ENCODE measurements around the gene TERB1.

The TERB1 gene, protein sequence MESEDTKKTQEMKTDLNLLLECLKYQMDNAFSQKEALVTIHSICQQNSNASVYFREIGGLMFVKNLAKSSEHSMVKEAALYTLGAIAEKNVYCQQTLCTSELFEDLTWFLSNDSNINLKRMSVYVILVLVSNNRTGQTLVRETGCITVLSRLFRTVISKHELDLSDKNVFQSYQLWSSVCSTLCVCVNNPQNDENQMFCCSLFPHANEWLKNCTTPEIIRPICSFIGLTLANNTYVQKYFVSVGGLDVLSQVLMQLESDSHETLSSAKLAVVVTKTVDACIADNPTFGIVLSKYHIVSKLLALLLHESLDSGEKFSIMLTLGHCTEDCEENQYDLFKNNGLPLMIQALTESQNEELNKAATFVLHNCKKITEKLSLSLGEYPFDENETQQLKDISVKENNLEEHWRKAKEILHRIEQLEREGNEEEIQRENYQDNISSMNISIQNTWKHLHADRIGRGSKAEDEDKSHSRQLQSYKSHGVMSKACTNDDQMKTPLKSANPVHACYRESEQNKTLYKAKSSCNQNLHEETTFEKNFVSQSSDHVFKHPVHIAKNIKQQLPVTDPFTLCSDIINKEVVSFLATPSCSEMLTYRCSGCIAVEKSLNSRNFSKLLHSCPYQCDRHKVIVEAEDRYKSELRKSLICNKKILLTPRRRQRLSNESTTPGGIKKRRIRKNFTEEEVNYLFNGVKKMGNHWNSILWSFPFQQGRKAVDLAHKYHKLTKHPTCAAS

DNA sequence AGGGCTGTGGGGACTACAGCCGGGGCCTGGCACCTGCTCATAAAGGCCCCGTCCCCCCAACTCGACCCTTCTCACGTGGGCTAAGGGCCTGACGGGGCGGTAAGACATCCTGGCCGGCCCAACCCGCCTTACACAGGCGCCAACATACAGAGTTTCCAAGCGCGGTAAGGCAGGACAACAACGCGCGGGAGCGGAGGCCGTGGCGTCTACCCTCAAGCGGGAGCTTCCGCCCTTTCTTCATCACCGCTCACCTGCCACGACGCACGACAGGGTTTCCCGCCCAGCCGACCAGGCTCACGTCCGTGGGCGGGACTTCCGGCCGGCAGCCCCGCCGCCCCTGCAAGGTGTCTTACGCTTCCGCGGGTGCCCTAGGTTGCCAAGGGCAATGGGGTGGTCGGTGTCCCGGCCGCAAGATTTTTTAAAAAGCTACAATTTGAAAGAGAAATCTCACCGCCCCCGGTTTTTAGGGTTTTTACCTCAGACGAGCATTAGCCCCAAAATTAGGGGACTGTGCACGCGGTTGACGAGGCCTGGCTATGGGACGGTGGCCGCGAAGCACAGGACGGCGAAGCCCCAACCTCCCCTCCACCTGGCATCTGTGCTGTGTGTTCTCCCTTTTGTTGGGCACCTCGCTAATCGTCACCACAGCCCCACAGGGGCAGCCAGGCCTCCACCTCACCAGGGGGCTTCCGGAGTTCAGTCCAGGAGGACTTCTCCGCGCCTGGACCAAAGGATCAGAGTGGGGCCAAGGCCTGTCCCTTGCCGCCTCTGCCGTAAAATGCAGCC lies at the start of gene TERB1:
Gene TERB1, minus strand, starts transcription at position 265 of the 786 bp plus-strand sequence. CDS start 4,786 bp downstream, outside the sequence.
- DNase-seq = no peak

DNA sequence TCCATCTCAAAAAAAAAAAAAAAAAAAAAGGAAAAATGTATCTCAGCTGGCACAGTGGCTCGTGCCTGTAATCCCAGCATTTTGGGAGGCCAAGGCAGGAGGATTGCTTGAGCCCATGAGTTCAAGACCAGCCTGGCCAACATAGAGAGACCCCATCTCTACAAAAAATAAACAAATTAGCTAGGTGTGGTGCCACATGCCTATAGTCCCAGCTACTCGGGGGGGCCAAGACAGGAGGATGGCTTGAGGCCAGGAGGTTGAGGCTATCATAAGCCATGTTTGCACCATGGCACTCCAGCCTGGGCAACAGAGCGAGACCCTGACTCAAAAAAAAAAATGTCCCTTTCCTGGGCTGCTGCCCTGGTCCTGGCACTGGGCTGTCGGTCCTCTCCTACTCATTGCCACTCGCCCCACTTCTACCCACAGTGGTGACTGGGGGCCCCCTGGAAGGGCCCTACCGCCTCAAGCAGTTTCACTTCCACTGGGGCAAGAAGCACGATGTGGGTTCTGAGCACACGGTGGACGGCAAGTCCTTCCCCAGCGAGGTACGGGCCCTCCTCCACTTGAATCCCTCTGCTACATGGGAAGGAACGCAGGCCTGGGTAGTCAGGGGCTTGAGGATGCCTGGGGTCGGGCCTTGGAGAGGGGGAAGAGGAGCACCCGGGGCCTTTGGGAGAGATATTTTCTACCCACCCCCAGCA lies 48.9 kb upstream of the TERB1 start:
- no peak for DNase-seq

DNA sequence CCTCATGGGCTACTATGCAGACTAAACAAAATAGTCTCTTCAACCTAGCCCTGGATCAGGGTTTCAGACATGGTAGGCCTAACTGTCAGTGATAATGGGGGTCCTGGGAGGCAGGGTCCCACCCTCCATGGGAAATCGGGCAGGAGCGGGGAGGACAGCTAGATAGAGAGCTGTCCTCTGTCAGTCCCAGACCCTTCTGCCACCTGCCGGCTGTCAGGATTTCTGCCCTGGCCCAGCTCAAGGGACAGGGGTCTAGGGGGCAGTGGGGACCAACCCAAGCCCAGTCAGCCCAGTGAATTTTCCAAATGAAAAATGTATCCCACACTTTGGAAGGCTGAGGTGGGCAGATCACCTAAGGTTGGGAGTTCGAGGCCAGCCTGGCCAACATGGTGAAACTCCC lies 48.2 kb upstream of the TERB1 start:
- DNase-seq = no peak

DNA sequence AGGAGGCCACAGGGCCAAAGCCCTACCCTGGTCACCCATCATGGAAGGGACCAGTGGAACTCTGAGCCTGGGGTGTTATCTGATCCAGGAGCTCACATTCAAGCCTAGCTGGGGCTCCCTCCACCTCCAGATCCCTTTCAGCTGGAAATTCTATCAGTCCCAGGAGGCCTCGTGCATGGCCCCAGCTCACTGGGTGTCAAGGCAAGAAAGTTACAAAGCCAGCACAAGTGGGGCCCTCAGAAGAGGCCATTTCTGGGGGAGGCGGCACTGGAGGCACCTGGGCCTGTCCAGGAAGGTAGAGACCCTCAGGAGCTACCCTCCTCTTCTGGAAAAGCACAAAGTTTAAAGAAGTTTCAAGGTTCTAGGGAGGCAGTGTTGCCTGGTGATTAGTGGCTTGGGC lies 47.6 kb upstream of the TERB1 start:
- DNase-seq = no peak

DNA sequence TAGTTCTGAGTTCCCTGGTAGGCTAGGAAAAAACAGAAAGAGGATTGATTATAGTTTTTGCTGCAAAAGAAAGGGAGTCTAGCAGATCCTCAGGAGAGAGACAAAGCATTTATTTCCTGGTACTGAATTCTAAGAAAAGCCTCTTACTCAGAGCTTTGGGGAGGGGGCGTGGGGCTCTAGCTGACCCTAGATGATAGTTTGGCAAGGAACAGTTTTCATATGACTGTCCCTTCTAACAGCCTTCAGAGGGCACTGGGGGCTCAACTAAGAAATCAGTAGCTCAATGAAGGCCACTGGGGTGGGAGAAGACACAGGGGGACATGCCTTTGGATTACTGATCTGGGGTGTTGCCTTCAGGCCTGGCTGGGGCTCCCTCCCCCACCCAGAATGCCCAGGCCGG lies 46.8 kb upstream of the TERB1 start:
- no peak for DNase-seq

DNA sequence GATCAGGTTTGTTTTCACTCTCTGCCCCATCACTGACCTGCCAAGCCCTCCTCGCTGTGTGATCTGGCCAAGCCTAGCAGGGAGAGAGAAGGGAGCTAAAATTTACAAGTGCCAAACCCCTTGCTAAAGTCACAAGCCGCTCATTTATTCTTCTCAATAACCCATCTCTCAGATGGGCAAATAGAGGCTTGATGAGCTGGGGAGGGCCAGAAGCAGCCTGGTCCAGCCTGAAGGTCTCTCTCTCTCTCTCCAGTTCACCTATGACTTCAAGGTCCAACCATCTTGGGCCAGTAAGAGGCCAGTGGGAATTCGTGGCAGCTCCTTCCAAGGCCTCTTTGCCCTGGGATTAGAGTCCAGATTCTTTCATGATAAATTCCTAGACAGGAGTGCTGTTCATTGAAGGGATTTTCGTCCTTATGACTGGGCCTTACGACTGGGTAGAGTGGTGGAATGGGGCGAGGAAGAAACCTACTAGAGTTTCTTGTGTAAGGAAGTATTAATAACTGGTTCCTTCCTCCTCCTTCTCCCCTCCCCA lies 46.2 kb upstream of the TERB1 start:
- DNase-seq = no peak

DNA sequence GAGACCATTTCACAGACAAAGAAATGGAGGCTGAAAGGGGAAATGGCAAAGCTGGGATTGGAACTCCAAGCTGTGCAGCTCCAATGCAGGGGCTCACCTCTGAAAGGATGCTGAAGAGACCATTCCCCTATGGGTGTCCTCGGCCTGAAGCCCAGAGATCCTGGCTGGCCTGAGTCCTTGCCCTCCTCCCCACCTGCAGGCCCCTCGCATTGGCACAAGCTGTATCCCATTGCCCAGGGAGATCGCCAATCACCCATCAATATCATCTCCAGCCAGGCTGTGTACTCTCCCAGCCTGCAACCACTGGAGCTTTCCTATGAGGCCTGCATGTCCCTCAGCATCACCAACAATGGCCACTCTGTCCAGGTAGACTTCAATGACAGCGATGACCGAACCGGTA lies 45.4 kb upstream of the TERB1 start:
- no peak for DNase-seq

DNA sequence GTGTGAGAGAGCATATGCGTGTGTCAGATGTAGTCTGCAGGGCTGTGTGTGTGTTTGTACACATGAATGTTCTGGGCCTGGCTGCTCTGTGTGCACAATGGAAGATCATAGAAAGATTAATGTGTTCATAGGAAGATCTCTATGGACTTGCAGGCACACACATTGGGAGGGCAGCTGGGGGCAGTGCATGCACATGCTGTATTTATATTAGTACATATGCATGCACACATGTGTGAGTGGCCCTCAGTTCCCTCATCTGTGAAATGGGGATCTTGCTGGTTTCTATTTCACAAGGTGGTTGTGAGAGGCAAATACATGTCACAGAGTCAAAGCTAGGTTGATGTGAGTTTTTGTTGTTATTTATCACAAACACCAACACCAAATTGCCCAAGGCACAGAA lies 44.9 kb upstream of the TERB1 start:
- no peak for DNase-seq

DNA sequence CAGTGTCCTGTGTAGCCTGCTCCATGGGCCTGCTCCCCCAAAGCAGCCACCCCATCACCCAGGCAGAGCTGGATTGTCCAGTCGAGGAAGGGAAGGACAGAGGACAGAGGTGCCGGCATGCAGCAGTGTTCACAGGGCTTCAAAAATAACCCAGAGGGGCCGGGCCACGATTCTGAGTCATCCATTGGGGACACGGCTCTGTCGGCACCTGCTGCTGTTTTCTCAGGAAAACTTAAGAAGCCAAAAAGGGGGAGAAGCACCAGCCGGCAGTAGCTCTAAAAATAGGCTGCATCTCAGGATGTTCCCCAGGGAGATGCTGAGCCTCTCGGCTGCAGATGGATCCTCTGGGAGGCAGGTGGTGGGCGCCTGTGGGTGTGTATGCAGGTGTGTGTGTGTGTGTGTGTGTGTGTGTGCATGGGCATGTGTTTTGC lies 44.4 kb upstream of the TERB1 start:
- DNase-seq = no peak

DNA sequence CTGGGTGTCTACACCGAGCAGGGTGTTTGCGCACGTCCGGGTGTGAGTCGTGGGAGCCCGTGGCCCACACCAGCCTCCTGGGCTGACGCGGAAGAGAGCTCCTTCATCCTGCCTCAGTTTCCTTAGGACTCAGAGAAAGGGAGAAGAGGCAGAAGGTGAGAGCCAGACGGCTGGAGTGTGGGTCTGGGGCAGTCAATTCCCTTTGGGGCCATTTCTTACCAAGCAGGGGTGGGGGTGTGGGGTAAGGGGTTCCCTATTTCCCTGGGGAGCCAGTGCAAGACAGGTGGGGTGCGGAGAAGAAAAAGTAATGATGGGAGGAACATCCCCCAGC lies 43.7 kb upstream of the TERB1 start:
- no peak for DNase-seq

DNA sequence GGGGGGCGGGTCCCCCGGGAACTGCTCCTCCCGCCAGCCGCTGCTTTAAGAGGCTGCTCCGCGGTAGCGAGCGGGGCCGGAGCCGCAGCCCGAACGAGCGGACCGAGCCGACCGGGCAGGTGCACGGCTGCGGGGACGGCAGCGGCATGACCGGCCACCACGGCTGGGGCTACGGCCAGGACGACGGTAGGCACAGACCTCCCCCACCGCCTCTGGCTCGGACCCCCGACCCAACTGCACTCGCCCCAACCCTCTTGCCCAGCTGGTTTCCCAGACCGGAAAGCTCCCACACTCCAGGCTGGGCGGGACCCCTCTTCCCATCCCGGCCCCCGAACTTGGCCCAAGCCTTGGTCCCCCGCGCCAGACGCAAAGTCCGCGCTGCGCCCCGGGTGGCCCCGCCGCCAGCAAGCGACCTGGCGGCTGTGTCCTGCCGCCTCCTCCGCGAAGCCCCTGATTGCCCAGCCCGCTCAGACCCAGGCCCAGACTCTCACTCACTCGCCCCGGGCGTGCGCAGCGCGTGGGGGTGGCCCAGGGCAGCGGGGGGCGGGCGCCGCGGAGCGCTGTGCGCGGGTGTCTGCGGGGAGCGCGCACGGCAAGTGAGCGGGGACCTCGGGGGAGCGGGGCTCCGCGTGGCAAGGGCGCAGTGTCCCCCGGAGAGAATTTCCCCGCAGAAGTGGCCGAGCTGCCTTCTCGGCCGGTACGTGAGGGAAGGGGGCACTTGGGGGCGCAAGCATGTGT lies 43.1 kb upstream of the TERB1 start, which contains the start of gene CA7:
Gene CA7, plus strand, starts transcription at position 73 of the 738 bp plus-strand sequence. Its CDS starts 74 bp downstream, at position 147.
- DNase-seq = no peak

DNA sequence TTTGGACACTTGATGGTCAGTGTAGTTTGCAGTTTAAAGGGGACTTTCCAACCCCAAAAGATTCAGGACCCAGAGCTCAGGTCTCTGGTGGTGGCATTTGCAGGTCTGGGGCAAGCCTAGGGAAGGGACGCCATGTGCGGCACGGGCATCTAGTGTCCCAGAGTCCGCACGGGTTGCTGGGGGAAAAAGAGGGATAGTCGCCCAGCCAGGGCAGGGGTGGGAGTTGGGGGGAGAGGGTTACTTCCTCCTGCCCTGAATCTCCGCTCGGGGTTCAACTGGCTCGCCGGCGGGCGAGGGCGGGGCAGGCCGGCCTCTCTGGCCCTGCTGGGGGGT lies 42.6 kb upstream of the TERB1 start:
- DNase-seq = no peak

DNA sequence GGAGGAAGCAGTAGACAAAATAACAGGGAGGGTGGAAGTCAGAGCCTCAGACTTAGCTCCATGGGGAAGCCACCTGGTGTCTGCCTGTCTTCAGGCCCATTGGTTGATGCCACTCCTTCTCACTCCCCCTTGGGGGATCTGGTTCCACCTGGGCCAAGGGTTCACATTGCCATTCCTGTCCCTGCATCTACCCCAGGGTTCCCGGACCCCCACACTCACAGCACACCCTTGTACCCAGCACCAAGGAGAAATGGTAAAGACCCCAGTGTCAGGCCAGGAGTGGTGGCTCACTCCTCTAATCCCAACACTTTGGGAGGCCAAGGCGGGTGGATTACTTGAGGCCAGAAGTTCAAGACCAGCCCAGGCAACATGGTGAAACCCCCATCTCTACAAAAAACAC lies 41.8 kb upstream of the TERB1 start:
- DNase-seq = no peak

DNA sequence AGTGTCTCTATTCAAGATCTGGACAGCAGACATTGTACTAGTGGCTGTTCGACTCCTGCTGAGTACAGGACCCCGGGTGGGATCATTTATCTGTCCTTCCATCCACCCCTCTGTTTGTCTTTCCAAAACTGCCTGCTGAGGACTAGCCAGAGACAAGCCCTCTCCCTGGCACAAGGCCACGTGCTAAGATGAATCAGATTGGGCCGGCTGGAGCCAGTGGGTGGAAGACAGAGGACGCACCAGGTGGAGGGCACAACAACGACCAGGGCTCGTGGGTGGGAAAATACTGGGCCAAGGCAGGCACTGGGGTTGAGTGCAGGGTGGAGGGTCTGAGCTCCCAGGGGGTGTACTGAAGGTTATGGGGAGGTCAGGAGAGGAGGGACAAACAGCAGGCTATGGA lies 41.4 kb upstream of the TERB1 start:
- DNase-seq = no peak

DNA sequence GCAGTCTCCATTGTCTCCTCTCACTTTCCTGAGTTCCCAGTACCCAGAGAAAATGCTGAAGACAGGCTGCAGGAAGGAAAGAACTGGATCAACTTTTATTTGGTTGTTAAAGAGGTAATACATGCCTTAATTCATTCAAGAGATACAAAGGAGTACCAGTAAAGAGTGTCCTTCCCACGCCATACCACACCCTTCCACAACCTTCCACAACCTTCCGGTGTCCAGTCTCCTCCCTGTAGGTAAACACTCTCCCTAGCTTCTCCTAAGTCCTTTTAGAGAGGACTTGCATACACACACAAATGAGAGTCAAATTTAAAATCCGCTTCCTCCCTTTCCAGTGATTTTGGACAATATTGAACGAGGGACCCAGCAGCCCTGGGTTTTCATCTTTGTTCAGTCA lies 40.0 kb upstream of the TERB1 start:
- DNase-seq = no peak

DNA sequence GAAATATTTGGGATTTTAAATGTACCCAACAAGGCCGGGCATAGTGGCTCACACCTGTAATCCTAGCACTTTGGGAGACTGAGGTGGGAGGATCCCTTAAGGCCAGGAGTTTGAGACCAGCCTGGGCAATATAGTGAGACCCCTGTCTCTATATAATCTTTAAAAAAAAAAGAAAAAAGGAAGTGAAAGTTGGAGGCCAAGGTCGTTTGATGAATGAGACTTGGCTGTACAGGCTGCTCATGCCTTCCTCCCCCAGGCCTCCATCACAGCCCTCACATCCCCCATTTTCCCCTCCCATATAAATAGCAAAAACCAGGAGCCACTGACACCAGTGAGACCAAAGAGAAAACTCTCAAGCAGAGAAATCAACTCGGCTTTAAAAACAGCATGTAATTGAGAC lies 39.5 kb upstream of the TERB1 start:
- DNase-seq = no peak

DNA sequence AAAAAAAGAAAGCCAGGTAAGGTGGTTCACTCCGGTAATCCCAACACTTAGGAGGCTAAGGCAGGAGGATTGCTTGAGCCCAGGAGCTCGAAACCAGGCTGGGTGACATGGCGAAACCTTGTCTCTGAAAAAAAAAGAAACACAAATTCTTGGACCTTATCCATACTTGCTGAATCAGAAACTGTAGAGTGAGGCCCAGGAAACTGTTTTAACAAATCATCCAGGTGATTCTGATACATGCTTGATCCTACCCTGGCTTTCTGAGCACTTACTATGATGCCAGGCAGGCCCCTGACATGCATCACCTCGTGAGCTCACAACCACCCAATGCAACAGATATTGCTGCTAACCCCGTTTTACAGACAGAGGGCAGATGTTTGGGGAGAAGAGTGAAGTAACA lies 33.4 kb upstream of the TERB1 start:
- DNase-seq = no peak

DNA sequence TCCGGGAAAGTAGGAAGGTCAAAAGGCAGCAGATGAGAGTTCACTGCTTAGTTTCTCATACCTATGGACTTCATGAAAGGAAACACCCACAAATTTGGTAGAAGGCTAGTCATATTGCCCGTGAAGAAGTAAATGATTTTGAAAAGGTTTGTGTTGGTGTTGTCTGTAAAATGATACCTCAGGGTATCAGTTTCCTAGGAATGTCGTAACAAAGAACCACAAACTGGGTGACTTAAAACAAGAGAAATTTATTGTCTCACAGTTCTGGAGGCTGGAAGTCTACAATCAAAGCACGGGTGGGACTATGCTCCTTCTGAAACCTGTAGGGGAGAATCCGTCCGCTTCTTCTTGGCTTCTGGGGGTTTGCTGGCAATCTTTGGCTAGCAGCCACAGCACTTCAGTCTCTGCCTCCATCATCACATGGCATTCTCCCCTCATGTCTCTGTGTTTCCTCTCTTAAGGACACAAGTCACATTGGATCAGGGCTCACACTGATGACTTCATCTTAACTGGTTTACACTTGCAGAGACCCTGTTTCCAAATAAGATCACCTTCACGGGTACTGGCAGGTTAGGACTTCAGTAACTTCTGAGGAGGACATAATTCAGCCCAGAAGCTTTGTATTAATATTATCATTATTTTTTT lies 31.4 kb upstream of the TERB1 start:
- DNase-seq = no peak

DNA sequence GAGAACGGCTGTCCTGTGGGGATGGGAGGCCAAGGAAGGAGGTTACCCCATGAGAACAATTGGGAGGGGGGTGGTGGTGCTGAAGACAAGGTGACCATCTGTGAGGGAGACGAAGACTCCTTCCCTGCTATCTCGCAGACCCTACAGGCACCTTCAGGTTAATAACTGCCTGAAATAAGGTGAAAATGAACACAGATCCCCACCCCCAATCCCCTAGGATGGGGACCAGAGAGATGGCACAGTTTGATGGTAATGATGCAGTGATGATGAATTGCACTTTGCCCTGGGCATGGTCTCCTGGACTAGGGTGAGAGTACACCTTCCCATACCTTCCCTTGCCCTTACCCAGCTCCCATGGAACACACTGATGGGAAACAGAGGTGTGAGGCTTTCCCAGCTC lies 30.8 kb upstream of the TERB1 start:
- no peak for DNase-seq

DNA sequence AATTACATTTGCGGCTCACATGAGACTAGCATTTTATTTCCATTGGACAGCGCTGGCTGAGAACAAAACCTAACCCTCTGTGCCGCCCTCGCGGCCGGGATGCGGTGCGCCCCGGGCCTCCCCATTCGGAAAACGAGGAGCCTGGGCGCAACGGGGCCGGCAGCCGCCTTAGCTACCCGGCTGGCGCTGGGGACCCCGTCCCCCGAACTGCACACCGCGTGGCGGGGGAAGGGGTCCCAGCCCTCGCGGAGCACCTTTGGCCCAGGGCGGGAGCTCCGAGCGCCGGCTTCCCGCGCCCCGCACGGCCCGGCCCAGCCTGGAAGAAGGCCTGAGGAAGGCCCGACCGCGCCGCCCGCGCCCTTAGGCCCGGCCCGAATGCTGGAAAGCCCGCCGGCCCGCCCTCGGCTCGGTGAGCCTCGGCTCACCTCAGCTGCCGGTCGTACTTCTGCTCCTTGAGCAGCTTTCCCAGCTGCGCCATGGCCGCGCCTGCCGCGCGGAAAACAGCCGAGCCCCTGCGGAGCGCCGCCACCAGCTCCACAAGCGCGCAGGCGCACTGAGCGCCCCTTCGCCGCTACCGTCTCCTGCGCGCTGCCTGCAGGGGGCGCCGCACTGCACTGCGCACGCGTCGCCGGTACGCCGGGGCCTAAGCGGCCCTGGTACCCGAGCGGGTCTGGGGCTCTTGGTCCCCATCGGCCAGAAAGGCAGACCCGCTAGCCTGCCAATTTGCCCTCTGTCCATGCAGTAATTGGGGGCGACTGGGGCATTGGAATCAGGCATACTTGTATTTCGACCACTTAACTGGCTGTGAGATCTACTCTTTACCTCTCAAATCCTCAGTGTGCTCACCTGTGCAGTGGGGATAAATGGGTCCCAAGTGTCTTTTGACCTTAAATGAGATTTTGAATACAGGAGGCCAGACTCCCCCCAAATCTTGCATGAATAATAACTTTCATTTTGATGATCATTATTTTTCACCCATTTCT lies 29.3 kb upstream of the TERB1 start, which contains the start of gene NAE1:
Gene NAE1, minus strand, starts transcription at position 555 of the 983 bp plus-strand sequence. Its CDS starts 77 bp downstream, at position 478.
- DNase-seq = peak; percentile 81

Data from fibroblast of upper back skin (primary cell).